K562 (cell line): ENCODE data around the gene TTC23L. TPM values are rescaled to one million over a fixed set of nuclear protein-coding genes. Genes with fewer than 3 reads are reported as not detected.

Experiments
- ATAC-seq: fragments of 200-7000 bp; cut with Tn5 transposase; 3 replicates; pipeline ENCODE4 v1.9.1; 2020; ENCODE audit warnings: moderate library complexity
- BruUV-seq: library from RNA; stranded (reverse); fragments of 400-500 nt; replicated peaks from 2 replicates; lab custom pipeline; 2021; lab: Mats Ljungman, UMichigan
- CTCF ChIA-PET: fragments of 300-600 bp; formaldehyde crosslinking; extraction: SDS; loops from one replicate; lab custom pipeline; 2021; ENCODE audit warnings: low intra/inter-chr PET ratio; lab: Yijun Ruan, JAX
- POLR2A ChIA-PET: fragments of 300-600, 350-650 bp; sonication (Branson Sonifier 250); formaldehyde crosslinking; extraction: SDS; loops from one replicate; lab custom pipeline; 2021; ENCODE audit warnings: antibody characterized with exemption, inconsistent platforms; lab: Yijun Ruan, JAX
- DNase-seq, 4 experiments: peaks; one replicate each; pipeline versions ENCODE4 v3.0.0 to v3.0.0-alpha.2; 2011 to 2018; ENCODE audit warnings: low spot score in 3 of 4, mixed read lengths in 3 of 4; ENCODE audit errors: extremely low read depth in 1 of 4
- FAIRE-seq: peaks from 2 replicates; lab custom pipeline; 2011; peaks lifted over from hg19 to GRCh38; lab: Jason Lieb, UNC
- H2AFZ ChIP-seq: 2 replicates; pipeline ENCODE4 v1.6.0; 2011; ENCODE audit warnings: low read depth, low read length, control low read depth, inconsistent platforms
- H3K27ac ChIP-seq: fragments of 200-600 bp; 3 replicates; pipeline ENCODE4 v1.8.0; 2011; ENCODE audit warnings: low read depth, mild to moderate bottlenecking, control low read depth, inconsistent platforms, low read length, moderate library complexity, mixed read lengths; ENCODE audit errors: extremely low read depth
- H3K27me3 ChIP-seq, 2 experiments: fragments of 300-600 bp in 1 of 2; 2 replicates in 1 of 2; 3 replicates in 1 of 2; pipeline versions ENCODE4 v1.6.0 to v1.8.0; 2011; ENCODE audit warnings: inconsistent platforms in 2 of 2, low read length in 2 of 2, mild to moderate bottlenecking in 1 of 2, mixed read lengths in 1 of 2, moderate library complexity in 1 of 2; ENCODE audit not compliant: control insufficient read depth in 2 of 2, insufficient read depth in 2 of 2
- H3K36me3 ChIP-seq: fragments of 300-600 bp; 3 replicates; pipeline ENCODE4 v1.8.0; 2011; ENCODE audit warnings: mild to moderate bottlenecking, low read length, inconsistent platforms; ENCODE audit not compliant: control insufficient read depth, insufficient read depth
- H3K4me1 ChIP-seq, 2 experiments: fragments of 200-600 bp in 1 of 2; replicated peaks in 1 of 2; 2 replicates in 1 of 2; 3 replicates in 1 of 2; pipeline versions ENCODE4 v1.5.1 to v1.8.0; 2011; ENCODE audit warnings: inconsistent platforms in 2 of 2, low read length in 2 of 2, mild to moderate bottlenecking in 1 of 2, mixed read lengths in 1 of 2, moderate library complexity in 1 of 2; ENCODE audit not compliant: control insufficient read depth in 2 of 2, insufficient read depth in 2 of 2
- H3K4me2 ChIP-seq: 2 replicates; pipeline ENCODE4 v1.6.1; 2011; ENCODE audit warnings: low read length, control low read depth, inconsistent platforms, mixed read lengths; ENCODE audit not compliant: insufficient read depth
- H3K4me3 ChIP-seq: fragments of 200-600 bp; sonication (generic), shearing (Covaris generic); 2 replicates; pipeline ENCODE4 v1.5.1; 2016; ENCODE audit warnings: control low read depth, inconsistent platforms
- H3K79me2 ChIP-seq: fragments of 200-600 bp; 3 replicates; pipeline ENCODE4 v1.8.0; 2011; ENCODE audit warnings: low read length, inconsistent platforms; ENCODE audit not compliant: control insufficient read depth, insufficient read depth
- H3K9ac ChIP-seq, 2 experiments: 2 replicates each; pipeline versions ENCODE4 v1.6.0 to v1.6.1; 2011; ENCODE audit warnings: low read depth in 2 of 2, low read length in 2 of 2, control low read depth in 1 of 2, inconsistent platforms in 1 of 2, mild to moderate bottlenecking in 1 of 2, mixed read lengths in 1 of 2; ENCODE audit not compliant: insufficient read depth in 1 of 2
- H3K9me1 ChIP-seq: one replicate; pipeline ENCODE4 v1.6.0; 2011; ENCODE audit warnings: inconsistent platforms, mild to moderate bottlenecking, low read length, moderate library complexity; ENCODE audit not compliant: control insufficient read depth, insufficient read depth
- H3K9me3 ChIP-seq: replicated peaks from 2 replicates; pipeline ENCODE4 v1.5.1; 2011; ENCODE audit warnings: low read depth, low read length, inconsistent platforms; ENCODE audit not compliant: control insufficient read depth, insufficient read depth
- H4K20me1 ChIP-seq: replicated peaks from 2 replicates; pipeline ENCODE4 v1.6.1; 2011; ENCODE audit warnings: low read length, inconsistent platforms, mixed read lengths; ENCODE audit not compliant: control insufficient read depth, insufficient read depth
- ARID2 ChIP-seq: fragments of 450-650 bp; IDR thresholded peaks from 2 replicates; pipeline ENCODE4 v1.6.1; 2017; ENCODE audit warnings: antibody characterized with exemption, mild to moderate bottlenecking
- ATF7 ChIP-seq: fragments of 450-650 bp; IDR thresholded peaks from 2 replicates; pipeline ENCODE4 v1.7.1; 2014; ENCODE audit warnings: mild to moderate bottlenecking, moderate library complexity
- CBX3 ChIP-seq, 2 experiments: IDR thresholded peaks; 1 replicate in 1 of 2; 2 replicates in 1 of 2; pipeline ENCODE4 v1.6.1; 2012; ENCODE audit warnings: inconsistent platforms in 2 of 2, low read length in 2 of 2, borderline replicate concordance in 1 of 2, control low read depth in 1 of 2
- FOXK2 ChIP-seq, 2 experiments: fragments of 450-650 bp; IDR thresholded peaks in 1 of 2; conservative IDR thresholded peaks in 1 of 2; 2 replicates each; pipeline ENCODE4 v1.6.1; 2016; ENCODE audit warnings: low read depth in 2 of 2, mild to moderate bottlenecking in 1 of 2
- JUND ChIP-seq, 2 experiments: IDR thresholded peaks; 2 replicates in 1 of 2; 3 replicates in 1 of 2; pipeline ENCODE4 v1.6.1; 2011; ENCODE audit warnings: borderline replicate concordance in 2 of 2, low read depth in 2 of 2, low read length in 2 of 2, improper control_type of control experiment in 1 of 2, missing biosample characterization in 1 of 2, missing genetic modification characterization in 1 of 2, missing genetic modification reagents in 1 of 2
- KAT8 ChIP-seq: fragments of 450-650 bp; IDR thresholded peaks from 2 replicates; pipeline ENCODE4 v1.6.1; 2016; ENCODE audit warnings: low read depth, mild to moderate bottlenecking
- KLF6 ChIP-seq: fragments of 250-450 bp; sonication (Bioruptor Pico); IDR thresholded peaks from 2 replicates; pipeline ENCODE4 v1.4.0; 2020; ENCODE audit warnings: mild to moderate bottlenecking, moderate library complexity, borderline replicate concordance
- OTX1 ChIP-seq: fragments of 450-650 bp; formaldehyde crosslinking; IDR thresholded peaks from 2 replicates; pipeline ENCODE4 v1.4.0; 2022; ENCODE audit warnings: mild to moderate bottlenecking
- PRMT5 ChIP-seq: sonication (generic); formaldehyde crosslinking; IDR thresholded peaks from 2 replicates; pipeline ENCODE4 v1.5.0; 2020; ENCODE audit warnings: missing genetic modification reagents
- RAD21 ChIP-seq, 2 experiments: fragments of 250-450 bp in 1 of 2; fragments of 450-650 bp in 1 of 2; sonication (Bioruptor Pico) in 1 of 2; formaldehyde crosslinking in 1 of 2; IDR thresholded peaks in 1 of 2; conservative IDR thresholded peaks in 1 of 2; 2 replicates each; pipeline versions ENCODE4 v1.4.0 to v1.8.0; 2020 to 2022; ENCODE audit warnings: mild to moderate bottlenecking in 2 of 2, moderate library complexity in 1 of 2
- RNF2 ChIP-seq: sonication (generic); IDR thresholded peaks from 2 replicates; pipeline ENCODE4 v1.6.1; 2016
- SMC3 ChIP-seq: conservative IDR thresholded peaks from 2 replicates; pipeline ENCODE4 v1.6.1; 2011; ENCODE audit warnings: low read depth, low read length, improper control_type of control experiment; ENCODE audit not compliant: insufficient read depth
- SRF ChIP-seq, 2 experiments: fragments of 250-450, 450-650 bp in 1 of 2; sonication (Bioruptor Pico) in 1 of 2; sonication (generic) in 1 of 2; formaldehyde crosslinking; IDR thresholded peaks; 2 replicates each; pipeline versions ENCODE4 v1.5.0 to v1.5.1; 2020 to 2022; ENCODE audit warnings: mild to moderate bottlenecking in 1 of 2, missing genetic modification reagents in 1 of 2
- STAG1 ChIP-seq: sonication (generic); formaldehyde crosslinking; IDR thresholded peaks from 2 replicates; pipeline ENCODE4 v1.5.0; 2020; ENCODE audit warnings: missing genetic modification reagents, borderline replicate concordance
- TRIM28 ChIP-seq: fragments of 450-650 bp; IDR thresholded peaks from 2 replicates; pipeline ENCODE4 v1.6.1; 2017
- TSC22D4 ChIP-seq: fragments of 450-650 bp; IDR thresholded peaks from 2 replicates; pipeline ENCODE4 v1.6.1; 2016; ENCODE audit warnings: missing genetic modification characterization, missing biosample characterization, control low read depth
- U2AF1 ChIP-seq: fragments of 200-400 bp; formaldehyde crosslinking; optimal IDR thresholded peaks from 2 replicates; pipeline ENCODE3; 2017; ENCODE audit warnings: mild to moderate bottlenecking, low read depth, low read length, moderate library complexity
- ZNF197 ChIP-seq: fragments of 200-800 bp; sonication (Bioruptor generic); IDR thresholded peaks from 2 replicates; pipeline ENCODE4 v1.6.1; 2016; ENCODE audit warnings: low read depth, missing genetic modification characterization, missing compliant biosample characterization
- WGBS: fragments of 100-300 bp; shearing (Covaris generic); methylation state at CpG from one replicate; pipeline ENCODE4 v1.1.6; 2016; ENCODE audit warnings: low coverage, mixed read lengths; ENCODE audit not compliant: insufficient coverage; ENCODE audit errors: missing lambda C conversion rate; 5-methylcytosine and 5-hydroxymethylcytosine counted together
- in situ Hi-C: fragments of 300-500 bp; cut with MboI; formaldehyde crosslinking; loops from 4 replicates; pipeline ENCODE4 v1.15.0; 2018; ENCODE audit warnings: inconsistent platforms, mixed read lengths
- intact Hi-C: fragments of 100-400 bp; cut with micrococcal nuclease; formaldehyde crosslinking; loops from 2 replicates; pipeline ENCODE4 v1.14.2; 2022
- polyA plus RNA-seq, 8 experiments: library from polyadenylated mRNA; depleted of rRNA in 4 of 8; stranded (reverse) in 5 of 8; unstranded in 3 of 8; fragments of >200 nt; fragmentation: Nextera tagmentation in 2 of 8; fragmentation: Illumina TruSeq in 1 of 8; extraction: Ambion mirVana in 2 of 8; extraction: Trizol in 1 of 8; gene quantifications; 2 replicates each; pipeline versions ENCODE4 v1.2.1 to v1.2.3, GENCODE V29; 2011 to 2014; ENCODE audit warnings: inconsistent platforms in 1 of 8, missing spikeins in 1 of 8
- total RNA-seq, 7 experiments: library from RNA; depleted of rRNA in 6 of 7; stranded (reverse); fragments of >200 nt in 6 of 7; fragmentation: Illumina TruSeq in 2 of 7; extraction: Trizol in 2 of 7; gene quantifications; 2 replicates each; pipeline versions ENCODE4 v1.2.1 to v1.2.3, GENCODE V29; 2011 to 2021; ENCODE audit warnings: low replicate concordance in 1 of 7
- TF ChIP-seq, protein P1 (sequence below): IDR thresholded peaks from 2 replicates; pipeline ENCODE4 v1.6.1; 2012; ENCODE audit warnings: low read depth, low read length, improper control_type of control experiment, borderline replicate concordance

Gene TTC23L
- total and polyA plus RNA-seq, 9 of the 15 experiments (the other 6 are each of a cell fraction or from before 2014, with no cell fraction given): 0.03 to 0.32 (median 0.14) TPM; not detected in 2

DNA sequence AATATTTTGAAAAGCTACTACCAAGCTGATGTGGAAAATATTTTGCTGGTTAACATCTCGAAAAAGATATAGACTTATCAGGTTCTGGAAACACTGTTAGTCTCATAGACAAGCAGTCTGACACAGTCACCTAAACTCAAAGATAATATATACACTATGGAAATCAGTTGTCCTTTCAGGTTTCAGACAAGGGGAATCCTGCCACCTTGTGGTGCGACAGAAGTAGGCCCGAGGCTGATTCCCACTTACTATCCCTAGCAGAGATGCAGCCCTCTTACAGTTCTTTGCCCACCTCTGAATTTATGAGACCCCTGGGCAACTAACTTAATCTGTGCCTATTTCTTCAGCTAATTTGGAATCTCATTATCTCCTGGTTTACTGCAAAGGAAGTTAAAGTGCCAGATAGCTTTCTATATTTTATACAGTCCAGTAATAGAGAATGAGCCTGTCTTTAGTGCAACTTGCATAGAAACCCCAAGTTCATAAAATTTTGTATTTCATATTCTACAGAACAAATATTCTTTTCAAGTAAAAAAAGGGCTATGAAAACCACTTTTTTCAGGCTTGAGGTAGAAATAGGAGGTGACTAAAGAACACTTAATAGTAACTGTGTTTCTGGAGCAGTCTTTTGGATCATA, 59.4 kb downstream of the TTC23L start:
- Histone ChIP-seq H2AFZ (no peak overlapping the region), H3K27ac (no peak overlapping the region), H3K9me3 (no peaks in the 10 kb centered on the region), H4K20me1 (no peaks in the 10 kb centered on the region), H3K27me3 (no peaks in the 10 kb centered on the region), H3K9ac (no peak overlapping the region), H3K36me3 (peaks cover 6% of the 10 kb centered on the region; the same call in 2 of the 3 replicates), H3K4me1 (peaks cover 6 to 18% of the 10 kb centered on the region in 2 experiments), H3K4me3 (no peak overlapping the region), H3K79me2 (no peaks in the 10 kb centered on the region), H3K9me1 (no peaks in the 10 kb centered on the region), H3K4me2 (no peak overlapping the region)
- FAIRE-seq: peak; percentile 83
- DNase-seq: peak; percentile 69 to 87 (median 73)
- ATAC-seq: peak; percentile 90
- CTCF ChIA-PET: interaction anchor here (0.6 to 2.5 kb wide), 6 partner anchors 349 to 902 kb away, joined by 3 to 38 read pairs (median 10); no protein-coding TSS in a partner anchor
- in situ Hi-C loops: loop anchor here (10.0 kb wide), 1 partner anchor 414 kb away; no protein-coding TSS in a partner anchor
- POLR2A ChIA-PET: interaction anchor here (0.7 to 1.9 kb wide), 9 partner anchors 9 to 375 kb away, joined by 3 to 7 read pairs (median 3); partner anchors contain the start of genes BRIX1 and RAD1
- intact Hi-C loops: loop anchor here (1.0 to 5.0 kb wide), 8 partner anchors 66 to 424 kb away; no protein-coding TSS in a partner anchor
- BruUV-seq: no TSS peak
- WGBS: 0% methylated on average over 3 of the region's 3 CpGs
- TF ChIP-seq CBX3 (IDR thresholded peaks at IDR 0.05; ENCODE audit: borderline replicate concordance in 1 of 2, low read length in 2 of 2) (0 out of 3 replicates have a peak, but pooled peaks of 1 of the 2 experiments have one; percentile 36), SMC3 (peak; percentile 98), JUND (IDR thresholded peaks at IDR 0.05; ENCODE audit: borderline replicate concordance, low read depth, low read length) (no peak), JUND (tag; IDR thresholded peaks at IDR 0.05; ENCODE audit: borderline replicate concordance, low read depth, low read length) (peak; percentile 34; the same call in 2 of the 3 replicates), ATF7 (no peak), OTX1 (CRISPR knock-in tag) (no peak), ARID2 (peak; percentile 81), KLF6 (no peak), ZNF197 (CRISPR knock-in tag) (no peak), RAD21 (CRISPR knock-in tag; conservative IDR thresholded peaks at IDR 0.05 in 1 of 2, IDR thresholded peaks at IDR 0.05 in 1 of 2) (peak; percentile 97 to 98), U2AF1 (no peak), SRF (CRISPR knock-in tag; IDR thresholded peaks at IDR 0.05) (no peak), TRIM28 (0 out of 2 replicates have a peak, but pooled peaks have one; percentile 21), RNF2 (no peak), PRMT5 (CRISPR knock-in tag) (no peak), STAG1 (CRISPR knock-in tag) (peak; percentile 55; the same call in 1 of the 2 replicates), TSC22D4 (tag) (no peak), KAT8 (no peak), FOXK2 (conservative IDR thresholded peaks at IDR 0.05 in 1 of 2, IDR thresholded peaks at IDR 0.05 in 1 of 2; ENCODE audit: low read depth in 2 of 2) (no peak)
- TF ChIP-seq, protein P1, sequence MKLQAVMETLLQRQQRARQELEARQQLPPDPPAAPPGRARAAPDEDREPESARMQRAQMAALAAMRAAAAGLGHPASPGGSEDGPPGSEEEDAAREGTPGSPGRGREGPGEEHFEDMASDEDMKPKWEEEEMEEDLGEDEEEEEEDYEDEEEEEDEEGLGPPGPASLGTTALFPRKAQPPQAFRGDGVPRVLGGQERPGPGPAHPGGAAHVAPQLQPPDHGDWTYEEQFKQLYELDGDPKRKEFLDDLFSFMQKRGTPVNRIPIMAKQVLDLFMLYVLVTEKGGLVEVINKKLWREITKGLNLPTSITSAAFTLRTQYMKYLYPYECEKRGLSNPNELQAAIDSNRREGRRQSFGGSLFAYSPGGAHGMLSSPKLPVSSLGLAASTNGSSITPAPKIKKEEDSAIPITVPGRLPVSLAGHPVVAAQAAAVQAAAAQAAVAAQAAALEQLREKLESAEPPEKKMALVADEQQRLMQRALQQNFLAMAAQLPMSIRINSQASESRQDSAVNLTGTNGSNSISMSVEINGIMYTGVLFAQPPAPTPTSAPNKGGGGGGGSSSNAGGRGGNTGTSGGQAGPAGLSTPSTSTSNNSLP: no peak
